K562 treated with DMSO at 1 percent for 24 hours (cell line): ENCODE measurements around the gene CTSG. TPM values are rescaled to one million over a fixed set of nuclear protein-coding genes. Genes with fewer than 3 reads are reported as not detected.

Experiments used
- total RNA-seq: library from RNA; unstranded; fragments of 300-600 nt; gene quantifications from 2 replicates; pipeline ENCODE4 v1.2.3, GENCODE V29; 2022; ENCODE audit warnings: low read depth; ENCODE audit not compliant: insufficient read depth

CTSG gene, protein sequence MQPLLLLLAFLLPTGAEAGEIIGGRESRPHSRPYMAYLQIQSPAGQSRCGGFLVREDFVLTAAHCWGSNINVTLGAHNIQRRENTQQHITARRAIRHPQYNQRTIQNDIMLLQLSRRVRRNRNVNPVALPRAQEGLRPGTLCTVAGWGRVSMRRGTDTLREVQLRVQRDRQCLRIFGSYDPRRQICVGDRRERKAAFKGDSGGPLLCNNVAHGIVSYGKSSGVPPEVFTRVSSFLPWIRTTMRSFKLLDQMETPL
- not detected in 2 replicates for total RNA-seq

GRCh38 chr14:24576182-24576581 lies at the start of gene CTSG:
Gene CTSG (minus strand): TSS chr14:24576250. CDS start chr14:24576223, 27 bp downstream.

GRCh38 chr14:24609655-24610344 lies 33.8 kb upstream of the CTSG start, which contains the start of gene GZMH:
Gene GZMH (minus strand): TSS chr14:24609685. CDS start chr14:24609613, 72 bp downstream.

Other genes starting within 250 kb of the CTSG start
- not detected in 2 replicates for gene ADCY4, start 241.2 kb downstream of the CTSG start, total RNA-seq
- gene RIPK3, start 236.3 kb downstream of the CTSG start, total RNA-seq = 0.35 and 0.89 TPM in 2 replicates
- gene NFATC4, start 208.1 kb downstream of the CTSG start, total RNA-seq = 1.5 and 1.8 TPM in 2 replicates
- 1.4 and 1.6 TPM in 2 replicates for gene NYNRIN, start 177.2 kb downstream of the CTSG start, total RNA-seq
- 0.98 and 1.1 TPM in 2 replicates for gene CBLN3, start 146.6 kb downstream of the CTSG start, total RNA-seq
- gene KHNYN, start 146.3 kb downstream of the CTSG start, total RNA-seq = 45.0 and 48.5 TPM in 2 replicates
- gene SDR39U1, start 133.5 kb downstream of the CTSG start, total RNA-seq = 74.3 and 80.6 TPM in 2 replicates
- not detected in 2 replicates for gene CMA1, start 68.0 kb downstream of the CTSG start, total RNA-seq
- 0.39 and 2.3 TPM in 2 replicates for gene GZMH, start 33.4 kb upstream of the CTSG start, total RNA-seq
- gene GZMB, start 57.9 kb upstream of the CTSG start, total RNA-seq = not detected in 2 replicates